22Rv1 (cell line): ENCODE data around the gene GRAMD1B.

Source experiments
- CTCF ChIP-seq: fragments of 450-650 bp; IDR thresholded peaks from 2 replicates; pipeline ENCODE4 v1.5.1; 2017; ENCODE audit warnings: mild to moderate bottlenecking
- ZFX ChIP-seq: fragments of 450-650 bp; IDR thresholded peaks from 2 replicates; pipeline ENCODE4 v1.6.1; 2017; ENCODE audit warnings: antibody characterized with exemption, borderline replicate concordance

- TF ChIP-seq CTCF: no peak
- no peak for TF ChIP-seq ZFX
These were observed 44.0 kb downstream of the GRAMD1B start for GRCh38 chr11:123473941-123474677.
